Choroid plexus epithelial cell (primary cell): ENCODE measurements around the gene MAB21L4.

Experiments
- DNase-seq: peaks from one replicate; pipeline ENCODE4 v3.0.0-alpha.2; 2010; ENCODE audit warnings: low read depth
- H3K4me3 ChIP-seq: 2 replicates; pipeline ENCODE4 v1.5.1; 2011; ENCODE audit warnings: low read depth, mild to moderate bottlenecking, control low read depth, low read length, moderate library complexity
- TF ChIP-seq, protein P1 (sequence below): conservative IDR thresholded peaks from 2 replicates; pipeline ENCODE4 v1.5.1; 2011; ENCODE audit warnings: low read depth, mild to moderate bottlenecking, control low read depth, inconsistent platforms, low read length, moderate library complexity

The MAB21L4 gene

GRCh38 chr2:240877460-240878340 lies 18.3 kb downstream of the MAB21L4 start:
- DNase-seq = no peak
- TF ChIP-seq, protein P1, sequence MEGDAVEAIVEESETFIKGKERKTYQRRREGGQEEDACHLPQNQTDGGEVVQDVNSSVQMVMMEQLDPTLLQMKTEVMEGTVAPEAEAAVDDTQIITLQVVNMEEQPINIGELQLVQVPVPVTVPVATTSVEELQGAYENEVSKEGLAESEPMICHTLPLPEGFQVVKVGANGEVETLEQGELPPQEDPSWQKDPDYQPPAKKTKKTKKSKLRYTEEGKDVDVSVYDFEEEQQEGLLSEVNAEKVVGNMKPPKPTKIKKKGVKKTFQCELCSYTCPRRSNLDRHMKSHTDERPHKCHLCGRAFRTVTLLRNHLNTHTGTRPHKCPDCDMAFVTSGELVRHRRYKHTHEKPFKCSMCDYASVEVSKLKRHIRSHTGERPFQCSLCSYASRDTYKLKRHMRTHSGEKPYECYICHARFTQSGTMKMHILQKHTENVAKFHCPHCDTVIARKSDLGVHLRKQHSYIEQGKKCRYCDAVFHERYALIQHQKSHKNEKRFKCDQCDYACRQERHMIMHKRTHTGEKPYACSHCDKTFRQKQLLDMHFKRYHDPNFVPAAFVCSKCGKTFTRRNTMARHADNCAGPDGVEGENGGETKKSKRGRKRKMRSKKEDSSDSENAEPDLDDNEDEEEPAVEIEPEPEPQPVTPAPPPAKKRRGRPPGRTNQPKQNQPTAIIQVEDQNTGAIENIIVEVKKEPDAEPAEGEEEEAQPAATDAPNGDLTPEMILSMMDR = no peak
- H3K4me3 ChIP-seq = no peak overlapping the region

DNA sequence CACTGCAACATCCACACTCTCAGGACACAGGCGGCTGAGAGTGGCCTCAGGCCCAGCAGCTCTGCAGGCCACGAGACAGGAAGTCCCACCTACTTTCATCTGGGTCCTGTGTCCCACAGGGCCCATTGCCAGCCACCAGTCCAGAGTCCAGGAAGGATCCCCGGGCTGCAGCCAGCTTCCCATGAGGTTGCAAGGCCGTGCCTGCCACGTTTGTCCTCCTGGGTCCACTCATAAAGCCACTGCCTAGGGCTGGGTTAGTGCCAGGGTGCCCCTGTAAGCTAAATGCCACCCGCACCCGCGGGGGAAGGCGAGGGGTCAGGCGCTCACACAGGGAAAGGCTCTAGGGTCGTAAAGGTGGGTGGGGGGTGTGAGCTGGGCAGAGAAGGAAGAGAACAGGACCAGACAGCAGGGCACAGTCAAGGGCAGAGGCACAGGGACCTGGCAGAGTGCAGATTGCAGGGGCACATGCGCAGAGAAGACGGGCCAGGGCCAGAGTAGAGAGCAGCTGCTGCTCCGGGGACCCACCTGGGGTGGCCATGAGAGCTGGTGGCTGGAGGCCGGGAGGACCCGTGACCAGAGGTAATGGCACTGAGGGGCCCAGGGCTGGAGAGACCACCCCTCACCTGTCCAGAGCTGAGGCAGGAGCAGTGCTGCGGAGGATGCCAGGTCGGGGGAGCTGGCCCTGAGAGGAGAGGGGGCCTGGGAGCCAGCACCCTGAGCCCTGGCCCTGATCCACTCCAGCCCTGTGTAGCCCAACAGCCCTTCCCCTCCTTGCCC lies 19.3 kb downstream of the MAB21L4 start:
- TF ChIP-seq, protein P1 = no peak
- no peak overlapping the region for H3K4me3 ChIP-seq

DNA sequence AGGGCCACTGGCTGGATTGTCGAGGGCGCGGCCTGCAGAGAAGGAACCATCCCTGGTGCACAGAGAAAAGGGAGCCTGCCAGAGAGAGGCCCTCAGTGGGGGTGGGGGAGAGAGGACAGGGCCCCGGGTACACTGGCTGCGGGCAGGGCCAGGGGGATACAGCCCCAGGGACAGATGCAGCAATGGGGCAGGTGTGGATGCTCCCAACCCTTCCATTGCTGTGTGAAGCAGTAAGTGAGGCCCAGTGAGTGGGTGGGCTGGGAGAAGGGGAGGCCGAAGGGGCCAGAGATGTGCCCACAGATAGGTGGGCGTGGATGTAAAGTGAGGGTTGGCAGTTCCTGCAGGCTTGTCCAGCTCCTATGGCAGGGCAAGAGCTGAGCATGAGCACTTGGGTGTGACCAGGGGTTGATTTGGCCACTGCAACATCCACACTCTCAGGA lies 19.9 kb downstream of the MAB21L4 start:
- TF ChIP-seq, protein P1 = no peak
- no peak for DNase-seq
- H3K4me3 ChIP-seq = no peak overlapping the region

More for the DNA sequence above, 19.3 kb downstream of the MAB21L4 start:
- DNase-seq = no peak

- H3K4me3 ChIP-seq = no peak overlapping the region
- no peak for DNase-seq
- TF ChIP-seq, protein P1 = no peak
Observed at GRCh38 chr2:240875228-240876034, 20.5 kb downstream of the MAB21L4 start.

GRCh38 chr2:240874715-240875227 lies 21.2 kb downstream of the MAB21L4 start:
- DNase-seq = no peak
- TF ChIP-seq, protein P1 = no peak
- no peak overlapping the region for H3K4me3 ChIP-seq

DNA sequence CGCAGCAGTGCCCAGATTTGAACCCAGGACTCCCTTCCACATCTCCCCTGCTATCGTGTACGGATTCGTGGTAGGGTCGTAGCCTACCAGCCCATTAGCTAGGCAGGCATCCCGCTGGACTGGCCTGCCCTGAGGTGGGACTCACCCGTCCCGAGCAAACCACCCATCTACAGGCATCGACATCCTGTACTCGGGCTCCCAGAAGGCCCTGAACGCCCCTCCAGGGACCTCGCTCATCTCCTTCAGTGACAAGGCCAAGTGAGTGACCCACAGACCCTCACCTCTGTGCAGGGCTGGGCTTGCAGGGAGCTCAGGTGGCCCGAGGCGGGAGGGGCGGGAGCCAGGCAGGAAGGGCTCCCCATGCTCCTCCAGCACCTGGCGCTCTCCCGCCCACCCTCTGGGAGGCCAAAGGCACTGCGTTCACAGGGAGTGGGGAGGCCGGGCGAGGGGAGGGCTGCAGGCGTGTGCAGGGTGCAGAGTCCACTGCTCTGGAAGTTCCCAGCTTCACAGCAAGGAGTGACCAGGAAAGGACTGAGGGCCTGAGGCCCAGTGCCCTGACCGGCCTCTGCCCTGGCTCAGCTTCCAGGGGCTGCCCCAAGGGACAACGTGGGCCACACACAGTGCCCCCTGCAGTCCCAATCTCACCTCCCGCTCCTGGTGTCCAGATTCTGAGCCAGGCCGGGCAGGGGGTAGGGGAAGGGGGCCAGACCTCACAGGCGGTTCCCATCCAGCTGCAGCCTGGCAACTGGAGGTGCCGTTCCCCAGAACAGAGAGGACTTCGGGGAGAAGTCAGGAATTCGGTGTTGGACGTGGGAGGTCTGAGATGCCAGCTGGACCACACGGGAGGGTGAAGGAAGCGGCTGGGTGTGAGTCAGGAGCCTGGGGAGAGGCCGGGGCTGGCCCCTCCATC lies 21.9 kb downstream of the MAB21L4 start:
- TF ChIP-seq, protein P1 = no peak
- DNase-seq = no peak
- no peak overlapping the region for H3K4me3 ChIP-seq
